Measurements from ENCODE around the gene INF2.
"Not testable (repeated sequence)": the region's sequence is repeated elsewhere in the genome, so short reads cannot be mapped to it uniquely, and the experiment has no call there.

INF2 gene

DNA sequence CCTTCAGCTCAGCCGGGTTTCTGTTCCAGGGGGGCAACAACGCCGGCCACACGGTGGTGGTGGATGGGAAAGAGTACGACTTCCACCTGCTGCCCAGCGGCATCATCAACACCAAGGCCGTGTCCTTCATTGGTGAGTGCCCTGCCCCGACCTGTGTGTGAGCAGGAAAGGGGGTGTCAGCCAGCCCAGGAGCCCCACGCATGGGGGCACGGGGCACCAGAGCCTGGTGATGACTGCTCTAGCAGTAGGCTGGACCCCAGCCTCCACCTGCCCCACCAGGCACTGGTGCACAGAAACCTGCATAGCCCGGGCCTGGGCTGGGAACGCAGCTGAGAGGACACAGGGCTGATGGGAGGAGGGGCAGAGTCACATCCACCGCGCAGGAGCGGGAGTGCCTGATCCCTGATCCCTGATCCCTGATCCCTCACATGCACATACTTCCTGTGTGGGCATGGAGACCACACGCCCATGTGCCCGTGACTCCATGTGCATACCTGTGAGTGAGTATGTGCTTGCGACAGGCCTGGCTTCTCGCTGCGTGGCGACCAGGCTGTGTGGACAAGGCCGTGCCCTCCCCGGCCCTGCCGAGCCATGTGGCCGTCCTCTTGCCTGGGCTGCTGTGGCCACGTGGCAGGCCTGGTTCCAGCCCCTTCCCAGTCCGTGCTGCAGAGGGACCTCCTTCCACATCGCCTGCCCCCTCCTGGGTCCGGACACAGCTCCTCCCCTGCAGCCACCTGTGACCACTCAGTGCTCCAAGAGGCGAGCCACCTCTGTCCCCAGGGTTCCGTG, 45.8 kb downstream of the INF2 start:
- no peak for DNase-seq (ENCODE audit: low read depth)

DNA sequence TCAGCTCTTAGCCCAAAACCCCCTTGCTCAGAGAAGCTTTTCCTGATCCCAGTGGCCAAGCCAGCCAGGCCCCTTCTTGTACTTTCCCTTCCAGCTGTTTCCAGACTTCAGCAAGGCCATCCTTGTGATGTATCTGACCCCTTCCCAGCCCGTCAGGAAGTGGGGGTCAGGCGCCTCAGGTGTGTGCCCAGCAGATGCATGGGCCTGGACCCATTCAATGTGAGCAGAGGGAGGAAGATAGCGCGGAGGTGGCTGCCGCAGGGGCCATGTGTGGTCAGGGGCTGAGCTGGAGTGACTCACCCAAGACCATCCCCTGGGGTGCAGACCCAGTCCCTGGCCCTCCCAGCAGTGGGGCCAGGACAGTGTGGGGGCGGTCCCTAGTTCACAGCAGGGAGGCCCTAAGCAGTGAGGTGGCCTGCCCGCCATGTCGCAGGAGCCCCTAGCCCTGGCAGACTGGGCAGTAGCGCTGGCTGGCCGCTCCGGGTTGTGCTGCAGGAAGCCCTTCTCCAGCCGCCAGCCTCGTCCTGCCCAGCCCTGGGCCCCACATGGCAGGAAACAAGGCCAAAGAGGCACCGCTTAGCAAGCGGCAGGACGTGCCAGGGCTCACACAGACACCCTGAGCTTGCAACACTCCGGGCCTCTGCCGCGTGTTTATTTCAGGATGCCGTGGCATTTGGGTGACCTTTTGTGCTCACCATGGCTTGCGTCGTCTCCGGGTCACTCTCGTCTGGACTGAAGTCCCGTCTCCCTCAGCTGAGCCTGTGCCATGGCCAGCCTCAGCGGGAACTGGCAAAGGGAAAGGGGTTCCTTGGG, 46.6 kb downstream of the INF2 start:
- DNase-seq (ENCODE audit: low read depth): no peak

DNA sequence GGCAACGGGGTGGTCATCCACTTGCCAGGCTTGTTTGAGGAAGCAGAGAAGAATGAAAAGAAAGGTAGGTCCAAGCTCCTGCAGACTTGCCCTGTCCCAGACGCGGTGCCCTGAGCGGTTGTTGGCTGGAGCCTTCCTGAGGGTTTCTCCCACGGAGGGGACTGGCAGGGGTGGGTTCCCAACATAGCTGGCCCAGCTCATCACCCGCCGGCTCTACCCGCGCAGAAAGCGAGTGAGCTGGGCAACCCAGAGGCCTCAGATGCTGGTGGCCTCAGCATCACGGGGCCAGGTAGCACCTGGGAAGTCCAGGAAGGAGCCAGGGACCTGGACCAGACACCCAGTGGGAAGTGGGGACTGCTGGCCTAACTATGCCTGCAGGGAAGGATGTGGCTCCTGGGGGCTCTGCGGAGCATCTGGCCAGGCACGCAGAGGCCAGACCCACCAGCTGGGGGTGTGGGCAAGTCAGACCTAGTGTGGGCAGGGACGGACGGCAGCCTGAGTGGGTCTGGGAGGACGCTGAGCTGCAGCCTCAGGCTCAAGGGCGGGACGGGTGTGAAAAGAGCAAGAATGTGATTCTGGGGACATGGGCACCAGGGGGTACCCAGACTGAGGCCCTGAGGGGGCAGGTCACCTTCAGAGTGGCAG, 49.1 kb downstream of the INF2 start:
- no peak for DNase-seq (ENCODE audit: low read depth)

DNA sequence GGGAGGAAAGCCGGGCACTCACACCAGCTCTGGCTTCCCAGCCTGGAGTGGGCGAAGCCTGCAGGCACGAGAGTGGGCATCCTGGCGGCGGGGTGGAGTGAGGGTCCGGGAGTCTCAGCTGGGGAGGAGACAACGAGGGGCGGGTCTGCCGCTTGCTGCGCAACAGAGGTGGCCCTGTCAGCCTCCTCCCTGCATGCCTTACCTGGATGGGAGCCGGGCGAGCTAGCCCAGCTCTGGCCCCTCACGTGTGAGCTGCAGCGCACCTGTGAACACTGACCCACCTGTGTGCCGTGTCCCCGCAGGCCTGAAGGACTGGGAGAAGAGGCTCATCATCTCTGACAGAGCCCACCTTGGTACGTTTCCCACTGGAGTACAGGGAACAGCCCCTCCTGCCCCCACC, 49.6 kb downstream of the INF2 start:
- DNase-seq (ENCODE audit: low read depth): no peak

DNA sequence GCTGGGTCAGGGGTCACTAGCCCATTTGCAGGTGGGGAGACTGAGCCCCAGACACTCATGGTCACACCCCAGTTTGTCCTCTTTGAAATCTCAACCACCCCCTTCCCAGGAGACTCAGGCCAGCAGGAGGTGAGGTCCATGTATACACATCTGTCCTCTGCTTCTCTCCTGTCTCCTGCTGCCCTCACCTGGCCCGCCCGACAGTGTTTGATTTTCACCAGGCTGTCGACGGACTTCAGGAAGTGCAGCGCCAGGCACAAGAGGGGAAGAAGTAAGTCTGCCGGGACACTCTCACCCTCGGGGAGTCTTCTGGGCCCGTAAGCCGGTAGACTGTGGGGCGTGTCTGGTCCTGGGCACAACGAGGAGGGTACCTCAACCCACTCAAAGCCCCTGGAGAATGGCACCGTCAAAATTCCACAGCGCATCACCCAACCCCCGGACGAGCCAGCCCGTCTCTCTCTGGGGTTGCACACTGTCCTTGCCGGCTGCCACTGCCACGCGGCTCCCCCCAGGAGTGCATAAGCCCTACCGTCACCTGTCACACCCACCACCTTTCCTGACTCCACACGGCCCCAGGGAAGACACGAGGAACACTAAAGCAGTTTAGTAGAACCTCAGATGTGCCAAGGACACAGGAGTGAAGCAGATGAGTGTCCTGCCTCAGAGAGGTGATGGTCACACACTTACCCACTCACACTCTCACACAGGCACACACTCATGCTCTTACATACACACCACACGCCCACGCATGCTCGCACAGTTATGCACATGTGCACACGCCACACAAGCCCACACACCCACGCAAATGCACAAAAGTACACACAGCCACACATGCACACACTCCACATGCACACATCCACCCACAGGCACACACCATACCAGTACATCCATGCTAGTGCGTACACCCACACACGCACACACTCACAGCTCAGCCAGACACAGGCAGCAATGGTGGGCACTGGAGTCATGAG, 50.4 kb downstream of the INF2 start:
- no peak for DNase-seq (ENCODE audit: low read depth)

DNA sequence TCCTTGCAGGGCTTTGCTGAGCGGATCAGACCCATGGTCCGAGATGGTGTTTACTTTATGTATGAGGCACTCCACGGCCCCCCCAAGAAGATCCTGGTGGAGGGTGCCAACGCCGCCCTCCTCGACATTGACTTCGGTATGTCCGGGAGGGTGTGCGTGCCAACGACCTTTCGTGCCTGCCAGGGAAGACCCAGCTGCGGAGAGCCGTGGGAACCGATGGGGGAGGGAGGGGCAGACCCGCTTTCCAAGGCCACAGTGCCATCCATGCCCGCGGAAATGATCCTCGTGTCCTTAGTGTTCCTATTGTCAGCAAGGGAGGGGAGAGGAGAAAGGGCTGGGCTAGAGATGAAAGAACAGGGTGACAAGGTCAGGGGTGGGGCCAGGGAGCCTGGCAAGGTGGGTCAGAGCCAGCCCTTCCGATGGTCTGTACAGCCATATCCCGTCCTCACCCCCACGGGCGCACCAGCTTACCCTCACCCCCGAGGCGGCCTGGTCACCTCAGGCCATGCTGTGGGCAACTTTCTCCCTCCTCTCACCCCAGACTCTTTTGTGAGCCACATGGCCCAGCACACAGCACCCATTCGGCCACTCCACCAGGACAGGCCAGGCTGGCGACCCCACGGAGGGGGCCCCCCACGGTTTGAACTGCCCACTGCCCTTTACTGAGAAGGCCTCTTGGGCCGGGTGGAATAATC, 51.8 kb downstream of the INF2 start:
- DNase-seq (ENCODE audit: low read depth): no peak

DNA sequence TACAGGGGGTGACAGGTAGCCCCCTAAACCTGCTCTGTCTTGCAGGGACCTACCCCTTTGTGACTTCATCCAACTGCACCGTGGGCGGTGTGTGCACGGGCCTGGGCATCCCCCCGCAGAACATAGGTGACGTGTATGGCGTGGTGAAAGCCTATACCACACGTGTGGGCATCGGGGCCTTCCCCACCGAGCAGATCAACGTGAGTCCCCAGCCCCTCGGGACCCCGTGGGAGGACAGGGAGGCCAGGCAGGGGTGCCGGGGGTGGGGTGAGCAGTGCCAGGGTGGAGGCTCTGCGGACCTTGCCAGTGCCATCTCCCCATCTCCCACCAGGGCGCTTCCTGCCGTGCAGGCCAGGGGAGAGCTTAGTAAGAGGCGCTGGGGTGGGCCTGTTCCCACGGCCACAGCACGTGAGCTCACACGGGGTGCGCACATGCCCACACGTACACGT, 52.4 kb downstream of the INF2 start:
- no peak for DNase-seq (ENCODE audit: low read depth)

DNA sequence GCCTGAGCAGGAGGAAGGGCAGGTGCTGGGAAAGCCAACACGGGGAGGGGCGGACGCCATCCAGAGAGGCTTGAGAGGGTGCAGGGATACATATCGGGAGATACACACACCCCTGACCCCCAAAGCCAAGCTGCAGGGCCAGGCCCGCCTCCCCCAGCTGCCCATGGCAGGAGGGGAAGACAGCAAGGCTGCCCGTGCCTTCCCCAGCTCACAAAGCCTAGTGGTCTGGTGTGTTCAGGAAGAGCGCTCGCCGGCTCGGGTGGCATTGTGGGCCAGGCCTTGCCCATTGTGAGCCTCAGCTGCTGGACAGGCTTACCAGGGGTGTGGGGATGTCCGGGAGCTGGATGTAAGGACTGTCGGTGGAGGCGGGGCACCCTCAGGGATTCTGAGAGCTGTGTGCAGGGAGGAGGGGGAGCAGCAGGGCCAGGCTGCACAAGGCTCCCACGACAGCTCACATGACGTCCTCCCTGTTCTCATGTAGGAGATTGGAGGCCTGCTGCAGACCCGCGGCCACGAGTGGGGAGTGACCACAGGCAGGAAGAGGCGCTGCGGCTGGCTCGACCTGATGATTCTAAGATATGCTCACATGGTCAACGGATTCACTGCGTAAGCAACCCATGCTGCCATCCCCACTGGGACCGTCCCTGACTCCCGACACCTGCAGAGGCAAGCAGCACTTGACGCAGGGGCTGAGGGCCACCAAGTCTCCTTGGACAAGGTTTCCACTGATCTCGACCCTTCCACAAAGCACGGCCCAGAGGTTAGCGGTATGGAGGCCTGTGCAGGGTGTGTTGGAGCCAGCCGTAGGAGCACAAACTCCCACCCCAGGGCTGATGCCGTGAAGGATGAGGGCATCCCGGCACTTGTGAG, 53.4 kb downstream of the INF2 start:
- DNase-seq (ENCODE audit: low read depth): no peak

DNA sequence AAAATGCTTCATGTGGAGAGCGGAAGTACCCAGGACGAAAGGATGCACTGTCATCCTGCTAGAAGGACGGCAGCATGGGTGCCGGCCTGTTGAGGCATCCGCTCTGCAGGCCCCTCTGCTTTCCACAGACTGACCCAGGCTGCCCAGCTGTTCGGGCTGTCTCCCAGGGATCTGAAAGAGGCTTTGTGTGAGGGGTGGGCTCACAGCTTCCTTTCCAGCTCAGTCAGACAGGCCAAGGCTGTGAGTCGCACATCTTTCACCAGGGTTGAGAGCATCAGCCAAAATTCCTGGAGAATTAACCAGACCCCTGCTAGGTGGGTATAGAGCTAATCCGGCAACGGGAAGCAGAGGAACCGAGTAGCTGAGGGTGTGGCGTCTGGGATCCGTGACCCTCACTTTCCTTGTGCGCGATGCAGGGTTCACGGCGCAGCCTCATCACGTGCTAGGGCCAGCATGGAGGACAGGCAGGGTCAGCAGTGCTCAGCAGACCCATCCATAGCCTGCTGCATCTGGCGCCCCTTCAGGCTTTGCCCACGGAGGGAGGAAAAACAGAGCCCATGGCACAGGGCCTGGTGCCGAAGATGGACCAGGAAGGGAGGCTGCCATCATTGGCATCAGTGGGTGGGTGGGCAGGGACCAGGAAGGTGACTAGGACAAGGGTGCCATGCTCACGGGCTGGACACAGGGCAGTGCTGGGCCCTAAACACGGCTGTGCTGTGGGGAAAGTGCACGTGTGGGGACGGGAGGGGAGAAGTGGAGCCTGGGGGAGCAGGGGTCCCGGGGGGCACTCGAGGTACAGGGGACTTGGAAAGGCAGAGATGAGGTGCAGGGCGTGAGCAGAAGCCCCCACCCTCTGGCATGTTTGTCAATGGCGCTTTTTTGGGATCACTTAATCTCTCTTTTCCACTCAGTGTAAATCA, 54.3 kb downstream of the INF2 start:
- DNase-seq (ENCODE audit: low read depth): no peak

DNA sequence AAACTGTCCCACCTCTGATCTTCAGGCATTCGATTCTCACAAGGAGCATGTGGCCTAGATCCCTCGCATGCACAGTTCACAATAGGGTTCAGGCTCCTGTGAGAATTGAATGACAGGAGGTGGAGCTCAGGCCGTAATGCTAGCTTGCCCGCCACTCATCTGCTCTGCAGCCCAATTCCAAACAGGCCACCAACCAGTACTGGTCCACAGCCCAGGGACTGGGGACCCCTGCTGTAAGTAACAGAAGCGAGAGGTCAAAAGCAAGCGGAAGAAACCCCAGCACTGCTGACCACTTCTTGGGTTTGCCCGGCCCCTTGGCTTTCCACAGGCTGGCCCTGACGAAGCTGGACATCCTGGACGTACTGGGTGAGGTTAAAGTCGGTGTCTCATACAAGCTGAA, 55.1 kb downstream of the INF2 start:
- DNase-seq (ENCODE audit: low read depth): no peak

DNA sequence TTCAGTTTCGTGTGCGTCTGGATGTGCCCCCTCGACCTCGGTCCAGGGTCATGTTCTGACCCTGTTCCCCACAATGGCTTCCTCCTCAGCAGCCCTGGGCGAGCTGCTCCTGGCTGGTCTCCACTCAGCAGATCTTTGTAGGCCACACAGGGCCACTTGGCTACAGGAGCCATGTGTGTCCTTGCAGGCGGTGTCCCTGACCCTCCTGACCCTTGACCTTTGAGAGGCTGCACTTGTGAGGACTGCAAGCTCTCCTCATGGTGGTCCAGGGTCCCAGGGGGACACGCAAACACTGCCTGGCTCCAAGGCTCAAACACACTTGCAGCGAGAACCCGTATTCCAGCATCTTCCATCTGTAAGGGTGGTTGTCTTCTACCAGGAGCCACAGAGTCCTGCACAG, 56.0 kb downstream of the INF2 start:
- DNase-seq (ENCODE audit: low read depth): no peak

DNA sequence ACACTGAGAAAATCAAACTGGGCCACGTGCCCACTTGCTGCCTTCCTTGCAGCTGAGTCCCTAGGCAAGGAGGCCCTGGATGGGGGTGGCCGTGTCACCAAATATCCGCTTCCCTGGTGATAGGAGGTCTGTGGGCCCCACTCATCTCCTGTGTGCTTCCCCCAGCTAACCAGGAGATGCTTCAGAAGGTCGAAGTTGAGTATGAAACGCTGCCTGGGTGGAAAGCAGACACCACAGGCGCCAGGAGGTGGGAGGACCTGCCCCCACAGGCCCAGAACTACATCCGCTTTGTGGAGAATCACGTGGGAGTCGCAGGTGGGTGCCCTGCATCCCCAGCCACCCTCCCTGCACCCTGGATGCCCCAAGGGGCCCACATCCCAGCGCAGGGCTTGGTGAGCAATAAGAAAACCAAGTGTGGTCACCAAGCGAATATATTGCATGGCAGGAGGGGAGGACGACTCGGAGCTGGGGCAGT, 56.7 kb downstream of the INF2 start:
- no peak for DNase-seq (ENCODE audit: low read depth)

DNA sequence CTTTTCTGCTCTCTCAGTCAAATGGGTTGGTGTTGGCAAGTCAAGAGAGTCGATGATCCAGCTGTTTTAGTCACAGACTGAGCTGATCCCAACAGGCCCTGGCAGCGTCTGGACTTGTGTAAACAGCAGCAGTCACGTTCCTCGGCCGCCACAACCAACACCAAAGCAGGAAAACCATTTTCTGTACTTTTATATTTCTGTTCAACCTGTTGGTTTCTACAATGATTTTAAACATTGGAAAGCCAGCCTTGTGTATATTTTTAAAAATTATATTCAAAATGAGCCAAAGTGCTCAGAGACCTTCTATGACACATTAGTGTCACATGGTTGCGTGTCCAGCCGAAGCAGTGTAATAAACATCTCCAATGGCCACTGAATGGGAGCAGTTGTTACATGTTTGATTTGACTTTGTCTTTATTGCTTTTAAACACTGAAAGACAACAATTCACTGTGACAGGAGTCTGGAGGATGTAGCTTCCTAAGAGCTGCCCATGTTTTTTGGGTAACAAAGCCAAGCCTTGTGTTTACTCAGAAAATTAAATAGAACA, 57.6 kb downstream of the INF2 start:
- no peak for DNase-seq (ENCODE audit: low read depth)

DNA sequence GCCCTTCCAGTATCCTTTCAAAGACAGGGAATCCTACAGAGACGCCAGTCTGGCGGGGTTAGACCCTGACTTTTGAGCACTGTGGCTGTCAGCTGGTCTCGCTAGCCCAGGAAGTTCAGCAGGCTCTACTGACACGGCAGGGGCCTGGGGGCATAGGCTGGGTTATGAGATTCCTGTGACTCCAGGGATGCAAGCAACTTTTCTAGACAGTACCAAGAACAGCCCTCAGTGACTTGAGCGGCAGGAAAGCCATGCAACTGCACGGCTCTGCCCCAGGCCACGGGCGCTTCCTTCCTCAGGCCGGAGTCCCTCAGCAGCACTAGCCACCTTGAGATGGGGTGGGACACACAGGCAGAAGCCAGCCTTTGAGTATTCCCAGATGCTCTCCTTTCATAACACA, 58.5 kb downstream of the INF2 start:
- DNase-seq (ENCODE audit: low read depth): no peak

DNA sequence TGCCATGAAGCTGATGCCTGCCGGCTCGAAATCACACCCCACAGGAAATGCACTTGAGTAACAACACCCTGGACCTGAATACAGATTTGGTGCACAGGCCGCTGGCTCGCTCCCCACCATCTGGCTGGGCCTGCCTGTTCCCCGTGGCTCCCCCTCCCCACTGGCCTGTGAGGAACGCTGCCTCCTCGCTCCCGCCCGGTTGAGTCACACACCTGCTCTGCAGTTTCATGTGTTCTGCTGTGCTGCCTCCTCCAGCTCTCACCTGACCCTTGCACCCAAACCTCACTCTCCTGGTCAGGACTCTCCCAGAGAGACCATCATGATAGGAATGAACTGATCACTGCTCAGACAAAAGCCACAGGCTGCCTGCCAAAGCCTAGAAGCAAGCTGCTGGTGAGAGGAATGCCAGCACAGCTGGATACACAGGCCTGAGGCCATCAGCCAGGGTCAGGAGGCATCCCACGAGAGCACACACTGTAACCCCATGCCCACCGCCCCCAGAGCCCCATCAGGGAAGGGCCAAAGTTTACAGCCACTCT, 59.8 kb downstream of the INF2 start:
- no peak for DNase-seq (ENCODE audit: low read depth)

DNA sequence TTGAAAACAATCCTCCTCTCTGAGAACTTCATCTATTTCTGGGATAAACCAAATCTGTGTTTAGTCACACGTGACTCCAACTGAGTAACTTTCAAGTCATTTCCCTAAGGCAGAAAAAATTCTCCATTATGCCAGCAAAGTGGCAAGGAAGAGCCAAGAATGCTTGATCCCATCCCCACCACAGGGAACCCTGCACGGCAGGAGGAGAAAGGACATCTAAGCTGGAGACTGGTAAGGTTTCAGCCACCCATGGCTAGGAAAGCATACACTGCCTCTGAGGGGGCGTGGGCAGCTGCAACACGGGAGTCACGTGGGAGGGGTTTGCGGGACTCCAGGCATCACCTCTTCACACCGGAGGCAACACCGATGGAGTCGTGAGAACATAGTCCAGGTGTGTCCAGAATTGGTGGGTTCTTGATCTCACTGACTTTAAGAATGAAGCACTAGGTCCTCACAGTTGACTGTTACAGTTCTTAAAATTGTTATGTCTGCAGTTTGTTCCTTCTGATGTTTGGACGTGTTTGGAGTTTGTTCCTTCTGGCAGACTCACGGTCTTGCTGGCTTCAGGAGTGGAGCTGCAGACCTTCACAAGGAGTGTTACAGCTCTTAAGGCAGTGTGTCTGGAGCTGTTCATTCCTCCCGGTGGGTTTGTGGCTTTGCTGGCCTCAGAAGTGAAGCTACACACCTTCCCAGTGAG, 60.8 kb downstream of the INF2 start:
- no peak for DNase-seq (ENCODE audit: low read depth)

DNA sequence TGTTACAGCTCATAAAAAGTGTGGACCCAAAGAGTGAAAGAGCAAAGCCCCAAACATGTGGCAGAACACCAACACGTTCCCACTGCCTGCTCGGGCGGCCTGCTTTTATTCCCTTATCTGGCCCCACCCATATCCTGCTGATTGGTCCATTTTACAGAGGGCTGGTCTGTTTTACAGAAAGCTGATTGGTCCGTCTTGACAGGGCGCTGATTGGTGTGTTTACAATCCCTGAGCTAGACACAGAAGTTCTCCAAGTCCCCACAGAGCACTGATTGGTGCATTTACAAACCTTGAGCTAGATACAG, 61.3 kb downstream of the INF2 start:
- not testable (repeated sequence) for DNase-seq (ENCODE audit: low read depth)

Data from T-helper 22 cell (primary cell).